WTC11 (cell line): ENCODE results near the gene TTC7B.

Experiments
- FOXP4 ChIP-seq: sonication (generic); formaldehyde crosslinking; IDR thresholded peaks from 2 replicates; pipeline ENCODE4 v1.8.0; 2022; ENCODE audit warnings: mild to moderate bottlenecking, missing genetic modification reagents
- MAX ChIP-seq: sonication (generic); formaldehyde crosslinking; IDR thresholded peaks from 2 replicates; pipeline ENCODE4 v1.8.0; 2022; ENCODE audit warnings: mild to moderate bottlenecking, missing genetic modification reagents

GRCh38 chr14:90585106-90585505 is 231.1 kb downstream of the TTC7B start:
- TF ChIP-seq FOXP4 (no peak), MAX (CRISPR knock-in tag) (no peak)
